ENCODE data around the gene DMBX1. TPM values are rescaled to one million over a fixed set of nuclear protein-coding genes. Genes with fewer than 3 reads are reported as not detected.

Gene DMBX1
- total RNA-seq, 1 donor from 2014 or later, result not detected

DNA sequence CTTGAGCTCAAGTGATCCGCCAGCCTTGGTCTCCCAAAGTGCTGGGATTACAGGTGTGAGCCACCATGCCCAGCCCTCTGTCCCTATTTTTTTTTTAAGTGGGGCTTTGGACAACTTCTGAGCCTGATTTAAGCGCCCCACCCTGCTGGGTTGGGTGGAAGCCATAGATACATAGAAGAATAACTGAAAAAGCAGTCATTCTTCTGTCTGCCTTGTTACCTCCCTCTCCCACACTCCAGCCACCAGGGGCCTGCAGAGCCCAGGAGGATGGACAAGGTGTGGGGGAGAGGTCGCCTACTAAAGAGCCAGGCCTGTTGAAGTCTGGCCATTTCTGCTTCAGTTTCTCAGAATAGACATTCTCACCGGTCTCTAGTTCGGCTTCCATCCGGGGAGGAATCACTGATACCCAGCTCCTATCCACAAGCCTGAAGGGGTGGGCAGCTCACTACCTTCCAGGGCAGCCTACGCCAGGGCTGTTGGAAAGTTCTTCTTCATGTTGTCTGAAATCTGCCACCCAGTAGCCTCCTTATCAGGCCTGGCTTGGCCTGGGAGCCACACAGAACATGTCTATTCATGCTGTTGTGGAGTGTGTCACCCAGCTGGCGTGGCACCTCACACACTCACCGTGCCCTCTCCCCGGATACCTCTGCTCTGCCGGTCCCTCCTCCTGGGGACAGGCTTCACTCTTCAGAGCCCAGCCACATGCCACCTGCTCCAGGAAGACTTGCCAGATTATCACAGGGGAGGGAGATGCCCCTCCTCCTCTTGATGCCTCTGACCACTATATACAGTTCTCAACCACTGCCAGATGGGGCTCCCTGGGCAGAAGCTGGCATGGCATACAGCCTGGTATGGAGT, 34.1 kb downstream of the DMBX1 start:
- DNase-seq (ENCODE audit: low spot score), result peak; percentile 51
- Mint-ChIP-seq H3K27me3 (ENCODE audit: low read depth) (peaks cover 26% of the 10 kb centered on the region), H3K27ac (ENCODE audit: unreplicated experiment) (no peak overlapping the region), H3K36me3 (ENCODE audit: low read depth) (no peaks in the 10 kb centered on the region), H3K4me1 (ENCODE audit: low read depth) (peaks cover 32% of the 10 kb centered on the region), H3K9me3 (ENCODE audit: low read depth) (no peaks in the 10 kb centered on the region), H3K4me3 (ENCODE audit: unreplicated experiment) (no peak overlapping the region)
- no peak for TF ChIP-seq CTCF (IDR thresholded peaks at IDR 0.05)

DNA sequence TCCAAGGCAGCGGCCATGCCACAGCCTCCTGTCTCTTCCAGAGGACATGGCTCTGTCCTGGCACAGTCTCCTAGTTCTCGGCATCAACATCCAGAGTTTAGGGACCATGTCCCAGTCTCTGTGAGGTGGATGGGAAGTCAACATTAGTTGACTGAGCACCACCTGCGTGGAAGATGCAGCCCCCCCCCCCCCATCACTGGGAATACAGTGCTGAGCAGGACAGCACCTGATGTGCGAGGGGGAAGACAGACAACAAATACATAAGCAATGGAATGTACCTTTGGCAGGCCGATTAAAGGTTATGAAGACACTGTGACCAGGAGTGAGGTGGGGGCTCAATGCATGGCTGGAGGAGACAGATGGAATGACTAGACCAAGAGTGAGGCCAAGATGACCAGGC, 35.2 kb downstream of the DMBX1 start:
- peaks cover 29% of the 10 kb centered on the region for H3K4me1 Mint-ChIP-seq (ENCODE audit: low read depth)
- no peak for TF ChIP-seq CTCF (IDR thresholded peaks at IDR 0.05)
- H3K27ac Mint-ChIP-seq (ENCODE audit: unreplicated experiment), result no peak overlapping the region
- no peaks in the 10 kb centered on the region for H3K36me3 Mint-ChIP-seq (ENCODE audit: low read depth)
- DNase-seq (ENCODE audit: low spot score), result peak; percentile 47
- H3K9me3 Mint-ChIP-seq (ENCODE audit: low read depth), result no peaks in the 10 kb centered on the region
- no peak overlapping the region for H3K4me3 Mint-ChIP-seq (ENCODE audit: unreplicated experiment)
- peaks cover 34% of the 10 kb centered on the region for H3K27me3 Mint-ChIP-seq (ENCODE audit: low read depth)

GRCh38 chr1:46525253-46525983, 35.8 kb downstream of the DMBX1 start:
- DNase-seq (ENCODE audit: low spot score), result peak; percentile 58
- Mint-ChIP-seq H3K36me3 (ENCODE audit: low read depth) (no peaks in the 10 kb centered on the region), H3K9me3 (ENCODE audit: low read depth) (no peaks in the 10 kb centered on the region), H3K4me1 (ENCODE audit: low read depth) (peaks cover 23% of the 10 kb centered on the region), H3K27ac (ENCODE audit: unreplicated experiment) (no peak overlapping the region), H3K4me3 (ENCODE audit: unreplicated experiment) (no peak overlapping the region), H3K27me3 (ENCODE audit: low read depth) (peaks cover 36% of the 10 kb centered on the region)
- TF ChIP-seq CTCF (IDR thresholded peaks at IDR 0.05), result no peak

GRCh38 chr1:46526013-46526690, 36.5 kb downstream of the DMBX1 start:
- no peaks in the 10 kb centered on the region for H3K9me3 Mint-ChIP-seq (ENCODE audit: low read depth)
- no peak for TF ChIP-seq CTCF (IDR thresholded peaks at IDR 0.05)
- H3K36me3 Mint-ChIP-seq (ENCODE audit: low read depth), result no peaks in the 10 kb centered on the region
- peaks cover 16% of the 10 kb centered on the region for H3K4me1 Mint-ChIP-seq (ENCODE audit: low read depth)
- no peak for DNase-seq (ENCODE audit: low spot score)
- no peak overlapping the region for H3K4me3 Mint-ChIP-seq (ENCODE audit: unreplicated experiment)
- H3K27ac Mint-ChIP-seq (ENCODE audit: unreplicated experiment), result no peak overlapping the region
- H3K27me3 Mint-ChIP-seq (ENCODE audit: low read depth), result peaks cover 43% of the 10 kb centered on the region

DNA sequence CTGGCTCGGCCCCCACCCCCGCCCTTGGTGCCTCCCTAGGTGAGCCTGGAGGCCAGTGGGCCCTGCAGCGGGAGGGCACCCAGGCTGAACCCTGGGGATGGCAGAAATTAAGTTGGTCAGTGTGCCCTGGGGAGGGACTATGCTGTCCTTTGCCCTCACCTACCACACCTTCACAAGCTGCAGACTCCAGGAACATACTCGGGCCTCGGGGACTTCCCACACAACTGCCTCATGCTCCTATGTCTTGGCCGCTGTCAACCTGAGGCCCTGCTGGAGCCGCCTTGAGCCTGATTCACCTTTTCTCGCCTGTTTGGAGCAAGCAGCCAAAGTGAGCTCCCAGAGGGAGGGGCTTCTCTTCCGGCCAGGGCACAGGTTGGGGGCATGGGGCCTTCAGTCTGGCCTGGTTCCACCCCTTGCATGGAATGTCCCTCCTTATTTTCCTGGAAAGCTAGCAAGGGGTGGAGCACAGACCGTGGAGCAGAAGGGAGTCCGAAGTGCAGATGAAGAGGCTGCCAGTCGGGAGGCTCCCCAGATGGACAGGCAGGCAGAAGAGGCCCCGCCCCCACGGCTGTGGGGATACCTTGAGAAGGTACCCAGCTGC, 37.2 kb downstream of the DMBX1 start:
- Mint-ChIP-seq H3K4me1 (ENCODE audit: low read depth) (peaks cover 11% of the 10 kb centered on the region), H3K4me3 (ENCODE audit: unreplicated experiment) (no peak overlapping the region), H3K9me3 (ENCODE audit: low read depth) (no peaks in the 10 kb centered on the region), H3K27me3 (ENCODE audit: low read depth) (peaks cover 45% of the 10 kb centered on the region), H3K27ac (ENCODE audit: unreplicated experiment) (no peak overlapping the region), H3K36me3 (ENCODE audit: low read depth) (no peaks in the 10 kb centered on the region)
- DNase-seq (ENCODE audit: low spot score), result no peak
- TF ChIP-seq CTCF (IDR thresholded peaks at IDR 0.05), result no peak

Data from chondrocyte (in vitro differentiated cells).